ENCODE measurements around the gene AGO3. TPM values are rescaled to one million over a fixed set of nuclear protein-coding genes. Genes with fewer than 3 reads are reported as not detected.

AGO3 gene
- polyA plus RNA-seq, result 1 to 10 TPM; 2.6 to 3.2 TPM

DNA sequence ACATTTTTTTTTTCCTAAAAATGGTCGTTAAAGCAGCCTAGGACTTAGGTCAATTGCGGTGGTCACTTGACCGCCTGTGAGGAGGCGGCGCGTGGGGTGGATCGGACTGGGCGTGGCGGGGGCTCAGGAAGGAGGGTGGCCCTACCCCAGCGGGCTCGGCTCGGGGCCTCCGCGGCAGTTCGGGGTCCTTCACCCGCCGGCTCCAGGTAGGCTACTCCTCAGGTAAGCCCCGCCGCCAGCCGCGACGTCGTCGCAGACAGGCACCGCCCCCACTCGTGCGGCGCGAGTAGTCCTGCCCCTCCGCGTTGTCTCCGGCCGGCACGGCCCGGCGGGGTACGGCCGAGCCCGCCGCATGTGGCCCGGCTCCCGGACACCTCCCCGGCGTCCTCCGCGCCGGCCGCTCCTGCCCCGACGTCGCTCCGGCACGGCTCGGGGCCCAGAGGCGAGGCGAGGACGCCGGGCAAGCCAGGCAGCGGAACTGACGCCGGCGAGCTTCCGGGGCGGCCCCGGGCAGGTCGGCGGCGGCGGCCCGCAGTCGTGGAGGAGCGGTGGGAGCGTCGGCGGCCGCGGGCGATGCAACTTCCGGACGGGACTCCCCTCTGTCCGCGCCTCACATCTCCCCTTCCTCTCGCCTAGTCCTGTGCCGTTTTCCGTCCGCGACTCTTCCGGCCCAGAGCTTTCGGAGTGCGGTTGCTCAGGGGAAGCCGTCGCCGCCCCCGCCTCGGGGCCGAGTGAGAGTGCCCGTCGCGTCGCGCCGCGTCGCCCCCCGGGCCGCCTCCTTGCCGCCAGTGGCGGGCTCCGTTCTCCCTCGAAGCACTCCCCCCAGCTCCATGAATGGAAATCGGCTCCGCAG, at the start of gene AGO3:
Gene AGO3, plus strand, starts transcription at position 513 of the 853 bp plus-strand sequence. Its CDS starts 322 bp downstream, at position 835.
- Histone ChIP-seq H3K27me3 (ENCODE audit: control insufficient read depth in 1 of 2, insufficient read depth in 2 of 2, low read length in 2 of 2) (no peaks in the 10 kb centered on the region), H3K27ac (ENCODE audit: low read depth in 2 of 2, low read length in 1 of 2) (peak within 1 kb of the TSS; percentile 98 to 100), H3K4me1 (ENCODE audit: control insufficient read depth in 2 of 2, insufficient read depth in 2 of 2, low read length in 1 of 2) (no peaks in the 10 kb centered on the region), H3K9me3 (ENCODE audit: control insufficient read depth in 2 of 2, insufficient read depth in 1 of 2, low read depth in 1 of 2, low read length in 1 of 2) (no peaks in the 10 kb centered on the region), H3K36me3 (ENCODE audit: control insufficient read depth in 2 of 2, insufficient read depth in 2 of 2, low read length in 1 of 2) (no peaks in the 10 kb centered on the region), H3K4me3 (ENCODE audit: low read depth in 1 of 2, low read length in 2 of 2) (peak within 1 kb of the TSS; percentile 80 to 94)
- WGBS, 2 donors, result 0% methylated on average over 71 to 112 of the region's 112 CpGs

DNA sequence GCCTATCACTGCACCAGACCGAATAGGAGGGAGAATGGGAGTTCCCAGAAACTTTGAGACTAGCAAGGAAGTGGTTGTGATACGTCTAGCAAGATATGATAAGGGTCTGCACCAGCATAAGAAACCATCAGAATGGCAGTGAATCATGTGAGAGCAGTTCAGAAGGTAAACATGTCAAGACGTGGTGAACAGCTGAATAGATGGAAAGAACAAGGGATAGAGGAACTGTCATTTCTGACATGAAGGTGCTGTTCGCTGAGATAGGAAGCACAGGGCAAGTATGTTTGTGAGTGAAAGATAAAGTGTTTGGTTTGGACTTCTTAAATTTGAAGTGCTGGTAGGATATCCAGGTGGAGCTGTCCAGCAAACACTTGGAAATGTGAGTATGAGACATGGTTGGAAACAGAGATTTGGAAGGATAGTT, 49.0 kb upstream of the AGO3 start:
- Histone ChIP-seq H3K36me3 (ENCODE audit: control insufficient read depth in 2 of 2, insufficient read depth in 2 of 2, low read length in 1 of 2) (no peaks in the 10 kb centered on the region), H3K27ac (ENCODE audit: low read depth in 2 of 2, low read length in 1 of 2) (no peak overlapping the region), H3K27me3 (ENCODE audit: control insufficient read depth in 1 of 2, insufficient read depth in 2 of 2, low read length in 2 of 2) (no peaks in the 10 kb centered on the region), H3K9me3 (ENCODE audit: control insufficient read depth in 2 of 2, insufficient read depth in 1 of 2, low read depth in 1 of 2, low read length in 1 of 2) (no peaks in the 10 kb centered on the region), H3K4me1 (ENCODE audit: control insufficient read depth in 2 of 2, insufficient read depth in 2 of 2, low read length in 1 of 2) (peaks cover 3 to 4% of the 10 kb centered on the region in 2 donors), H3K4me3 (ENCODE audit: low read depth in 1 of 2, low read length in 2 of 2) (no peak overlapping the region)
- 39 to 49% methylated on average over 4 of the region's 4 CpGs for WGBS, 2 donors

DNA sequence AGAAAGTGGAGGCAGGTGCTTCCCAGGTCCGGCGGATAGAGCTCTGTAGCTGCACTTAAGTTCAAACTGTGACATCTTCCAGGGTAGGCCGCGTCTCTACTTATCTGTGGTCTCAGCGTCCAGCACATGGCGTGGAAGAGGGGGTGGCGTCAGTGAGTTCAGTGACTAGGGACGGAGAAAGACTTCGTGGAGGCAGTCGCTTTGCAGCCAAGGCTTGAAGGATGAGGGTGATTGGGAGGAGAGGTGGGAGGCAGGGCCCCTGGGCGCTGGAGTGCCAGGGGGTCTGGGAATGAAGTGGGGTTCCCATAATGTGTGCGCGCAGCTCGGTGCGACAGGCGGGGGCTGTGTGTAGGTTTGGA, 48.3 kb upstream of the AGO3 start:
- Histone ChIP-seq H3K27ac (ENCODE audit: low read depth in 2 of 2, low read length in 1 of 2) (peak overlapping the region in 1 of 2 donors; percentile 10), H3K9me3 (ENCODE audit: control insufficient read depth in 2 of 2, insufficient read depth in 1 of 2, low read depth in 1 of 2, low read length in 1 of 2) (no peaks in the 10 kb centered on the region), H3K36me3 (ENCODE audit: control insufficient read depth in 2 of 2, insufficient read depth in 2 of 2, low read length in 1 of 2) (no peaks in the 10 kb centered on the region), H3K4me1 (ENCODE audit: control insufficient read depth in 2 of 2, insufficient read depth in 2 of 2, low read length in 1 of 2) (peaks cover 3 to 4% of the 10 kb centered on the region in 2 donors), H3K27me3 (ENCODE audit: control insufficient read depth in 1 of 2, insufficient read depth in 2 of 2, low read length in 2 of 2) (no peaks in the 10 kb centered on the region), H3K4me3 (ENCODE audit: low read depth in 1 of 2, low read length in 2 of 2) (no peak overlapping the region)
- WGBS, 2 donors, result 55 to 58% methylated on average over 16 of the region's 16 CpGs

DNA sequence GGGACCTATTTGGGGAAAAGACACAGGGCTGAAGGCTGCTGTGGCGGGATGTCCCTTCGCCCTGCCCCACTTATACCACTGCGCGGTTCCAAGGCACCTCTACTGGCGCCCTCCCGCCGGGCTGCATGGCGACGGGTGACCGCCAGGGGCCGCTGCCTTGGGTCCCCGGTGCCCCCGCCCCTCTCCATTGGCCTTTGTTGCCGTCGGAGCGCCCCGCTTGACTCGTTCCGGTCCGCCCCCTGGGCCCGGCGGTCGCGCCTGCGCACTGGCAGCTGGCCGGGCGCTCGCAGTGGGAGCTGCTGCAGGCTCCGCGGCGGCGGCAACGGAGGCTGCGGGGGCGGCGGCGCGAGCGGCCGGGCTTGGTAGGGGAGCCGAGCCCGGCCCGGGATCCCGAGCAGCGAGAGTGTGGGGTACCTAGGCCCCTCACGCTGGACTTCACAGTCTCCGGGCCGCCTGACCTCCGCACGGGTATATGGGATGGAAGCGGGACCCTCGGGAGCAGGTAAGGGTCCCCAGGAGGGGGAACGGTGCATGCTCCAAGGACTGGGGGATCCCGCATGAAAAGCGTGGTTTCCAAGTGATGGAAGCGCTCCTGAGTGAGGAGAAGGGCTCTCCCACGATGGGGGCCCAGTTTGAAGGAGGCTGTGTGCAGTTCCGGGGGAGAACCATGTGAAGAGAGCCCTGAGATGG, 47.8 kb upstream of the AGO3 start, which contains the start of gene AGO1:
Gene AGO1, plus strand, starts transcription at position 265 of the 690 bp plus-strand sequence. Its CDS starts 213 bp downstream, at position 478.
- 1% methylated on average over 53 to 58 of the region's 58 CpGs for WGBS, 2 donors
- H3K4me1 ChIP-seq (ENCODE audit: control insufficient read depth in 2 of 2, insufficient read depth in 2 of 2, low read length in 1 of 2), result peaks cover 3 to 4% of the 10 kb centered on the region in 2 donors

DNA sequence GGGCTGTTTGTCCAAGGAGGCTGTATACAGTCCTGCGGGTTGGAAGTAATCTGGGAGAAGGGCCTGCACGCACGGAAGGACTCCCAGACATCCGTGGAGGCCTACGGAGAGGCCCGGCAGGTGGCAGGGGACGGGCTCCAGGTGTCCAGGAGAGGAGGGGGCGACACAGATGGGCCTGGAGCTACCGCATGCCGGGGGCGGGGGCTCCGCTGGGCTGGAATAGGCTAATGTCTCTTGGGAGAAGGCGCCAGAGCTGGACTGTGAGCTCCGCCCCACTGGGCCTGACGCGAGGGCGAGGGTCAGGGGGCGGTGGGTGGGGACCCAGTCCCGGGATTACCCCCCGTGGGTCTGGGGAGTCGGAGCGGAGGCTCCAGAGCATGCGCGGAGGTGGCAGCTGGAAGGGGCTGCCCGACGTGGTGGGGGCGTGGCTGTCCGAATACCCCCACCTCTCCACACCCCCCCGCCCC, 47.2 kb upstream of the AGO3 start:
- H3K27me3 ChIP-seq (ENCODE audit: control insufficient read depth in 1 of 2, insufficient read depth in 2 of 2, low read length in 2 of 2), result no peaks in the 10 kb centered on the region
- peak overlapping the region; percentile 33 to 82 for H3K27ac ChIP-seq (ENCODE audit: low read depth in 2 of 2, low read length in 1 of 2)
- no peaks in the 10 kb centered on the region for H3K9me3 ChIP-seq (ENCODE audit: control insufficient read depth in 2 of 2, insufficient read depth in 1 of 2, low read depth in 1 of 2, low read length in 1 of 2)
- 0 to 2% methylated on average over 27 to 29 of the region's 29 CpGs for WGBS, 2 donors
- peak overlapping the region; percentile 83 to 96 for H3K4me3 ChIP-seq (ENCODE audit: low read depth in 1 of 2, low read length in 2 of 2)
- no peaks in the 10 kb centered on the region for H3K36me3 ChIP-seq (ENCODE audit: control insufficient read depth in 2 of 2, insufficient read depth in 2 of 2, low read length in 1 of 2)
- H3K4me1 ChIP-seq (ENCODE audit: control insufficient read depth in 2 of 2, insufficient read depth in 2 of 2, low read length in 1 of 2), result peaks cover 3 to 4% of the 10 kb centered on the region in 2 donors

More for the DNA sequence above, 47.8 kb upstream of the AGO3 start, which contains the start of gene AGO1:
- Histone ChIP-seq H3K27ac (ENCODE audit: low read depth in 2 of 2, low read length in 1 of 2) (peak within 1 kb of the TSS; percentile 33 to 82), H3K9me3 (ENCODE audit: control insufficient read depth in 2 of 2, insufficient read depth in 1 of 2, low read depth in 1 of 2, low read length in 1 of 2) (no peaks in the 10 kb centered on the region), H3K36me3 (ENCODE audit: control insufficient read depth in 2 of 2, insufficient read depth in 2 of 2, low read length in 1 of 2) (no peaks in the 10 kb centered on the region), H3K4me3 (ENCODE audit: low read depth in 1 of 2, low read length in 2 of 2) (peak within 1 kb of the TSS; percentile 83 to 96), H3K27me3 (ENCODE audit: control insufficient read depth in 1 of 2, insufficient read depth in 2 of 2, low read length in 2 of 2) (no peaks in the 10 kb centered on the region)

DNA sequence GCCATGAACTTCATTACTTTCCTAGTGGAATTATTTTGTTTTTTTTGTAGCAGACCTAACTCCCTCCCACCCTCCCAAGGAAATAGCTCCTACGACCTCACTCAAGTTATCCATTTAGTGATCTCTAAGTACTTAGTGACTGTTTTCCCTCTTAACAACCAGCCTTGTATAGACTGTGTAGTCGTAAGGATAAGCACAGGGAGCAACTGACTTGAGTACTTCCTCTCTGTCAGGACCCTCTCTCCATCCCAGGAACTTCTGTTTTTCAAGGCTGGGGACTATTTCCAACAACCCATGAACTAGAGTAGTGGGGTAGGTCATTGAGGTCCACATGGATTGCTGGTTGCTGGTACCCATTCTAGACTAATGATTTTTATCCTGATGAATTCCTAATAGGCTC, 46.0 kb upstream of the AGO3 start:
- no peaks in the 10 kb centered on the region for H3K36me3 ChIP-seq (ENCODE audit: control insufficient read depth in 2 of 2, insufficient read depth in 2 of 2, low read length in 1 of 2)
- H3K27ac ChIP-seq (ENCODE audit: low read depth in 2 of 2, low read length in 1 of 2), result no peak overlapping the region
- H3K4me3 ChIP-seq (ENCODE audit: low read depth in 1 of 2, low read length in 2 of 2), result no peak overlapping the region
- no peaks in the 10 kb centered on the region for H3K9me3 ChIP-seq (ENCODE audit: control insufficient read depth in 2 of 2, insufficient read depth in 1 of 2, low read depth in 1 of 2, low read length in 1 of 2)
- peaks cover 3 to 4% of the 10 kb centered on the region in 2 donors for H3K4me1 ChIP-seq (ENCODE audit: control insufficient read depth in 2 of 2, insufficient read depth in 2 of 2, low read length in 1 of 2)
- H3K27me3 ChIP-seq (ENCODE audit: control insufficient read depth in 1 of 2, insufficient read depth in 2 of 2, low read length in 2 of 2), result no peaks in the 10 kb centered on the region
- 48 to 56% methylated on average over 2 of the region's 2 CpGs for WGBS, 2 donors

DNA sequence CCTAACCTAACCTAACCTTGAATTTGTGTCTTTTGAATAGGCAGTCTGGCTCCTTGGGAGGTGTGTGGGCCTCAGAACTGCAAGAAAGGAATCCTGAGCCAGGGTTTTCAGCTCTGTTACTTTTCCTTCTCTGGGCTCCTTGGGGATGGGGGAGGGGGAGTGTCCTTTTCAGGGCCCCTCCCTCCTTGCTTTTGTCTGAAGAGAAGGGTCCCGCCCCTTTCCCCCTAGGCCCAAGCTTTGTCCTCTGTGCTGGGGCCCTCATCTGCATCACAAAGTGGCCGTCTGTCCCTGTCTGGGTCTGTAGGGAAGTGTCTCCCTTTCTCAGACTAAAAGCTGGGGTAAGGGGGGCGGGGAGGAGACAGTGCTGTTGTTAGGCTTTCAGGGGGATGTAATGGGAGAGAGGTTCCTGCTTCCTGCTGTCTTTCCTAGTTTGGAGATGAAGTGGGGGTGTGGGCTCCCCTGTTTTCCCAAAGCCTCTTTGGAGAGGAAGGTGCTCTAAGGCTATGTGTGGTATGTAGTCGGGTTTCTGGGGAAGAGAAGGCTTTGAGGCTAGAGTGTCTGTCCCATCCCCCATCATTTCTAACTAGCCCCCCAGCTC, 44.8 kb upstream of the AGO3 start:
- no peak overlapping the region for H3K27ac ChIP-seq (ENCODE audit: low read depth in 2 of 2, low read length in 1 of 2)
- no peak overlapping the region for H3K4me3 ChIP-seq (ENCODE audit: low read depth in 1 of 2, low read length in 2 of 2)
- H3K4me1 ChIP-seq (ENCODE audit: control insufficient read depth in 2 of 2, insufficient read depth in 2 of 2, low read length in 1 of 2), result peaks cover 3 to 4% of the 10 kb centered on the region in 2 donors
- H3K9me3 ChIP-seq (ENCODE audit: control insufficient read depth in 2 of 2, insufficient read depth in 1 of 2, low read depth in 1 of 2, low read length in 1 of 2), result no peaks in the 10 kb centered on the region
- H3K27me3 ChIP-seq (ENCODE audit: control insufficient read depth in 1 of 2, insufficient read depth in 2 of 2, low read length in 2 of 2), result no peaks in the 10 kb centered on the region
- WGBS, 2 donors, result 54 to 62% methylated on average over 4 of the region's 4 CpGs
- no peaks in the 10 kb centered on the region for H3K36me3 ChIP-seq (ENCODE audit: control insufficient read depth in 2 of 2, insufficient read depth in 2 of 2, low read length in 1 of 2)

DNA sequence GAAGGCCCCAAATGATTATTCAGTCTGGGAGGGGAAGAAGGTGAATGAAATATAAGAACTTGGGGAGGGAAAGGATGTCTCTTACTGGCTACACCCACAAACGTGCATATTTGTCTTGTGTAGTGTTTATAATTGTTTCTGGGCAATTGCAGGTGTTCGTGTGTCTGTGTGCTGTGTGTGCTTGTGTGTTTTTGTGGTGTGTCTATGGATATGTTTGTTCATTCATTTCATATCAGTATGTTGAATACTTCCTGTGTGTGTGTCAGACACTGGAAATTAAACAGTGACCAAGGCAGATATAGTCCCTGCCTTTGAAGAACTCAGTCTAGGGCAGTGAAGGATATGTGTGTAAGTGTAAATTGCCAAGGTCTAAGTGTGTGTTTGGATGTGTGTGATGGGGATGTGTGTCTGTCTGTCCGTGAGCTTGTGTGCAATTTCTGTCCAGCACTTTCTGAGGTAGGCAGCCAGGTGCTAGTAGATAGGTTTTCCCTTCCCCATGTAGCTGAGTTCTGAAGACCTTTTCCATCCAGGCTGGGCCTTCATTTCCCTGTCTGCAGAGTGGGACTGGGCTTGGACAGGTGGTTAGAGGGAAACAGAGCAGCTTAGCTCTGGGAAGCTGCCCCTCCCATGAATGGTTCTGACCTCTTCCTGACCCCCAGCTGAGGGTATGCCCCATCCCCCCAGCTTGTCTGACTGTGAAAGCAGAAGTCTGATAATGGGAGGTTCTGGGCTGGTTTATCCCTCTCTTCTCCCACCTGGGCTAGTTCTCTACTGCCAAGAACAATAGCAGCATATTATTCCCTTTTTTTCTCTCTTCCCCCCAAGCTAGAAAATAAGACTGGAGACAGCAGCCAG, 44.1 kb upstream of the AGO3 start:
- peaks cover 3 to 4% of the 10 kb centered on the region in 2 donors for H3K4me1 ChIP-seq (ENCODE audit: control insufficient read depth in 2 of 2, insufficient read depth in 2 of 2, low read length in 1 of 2)

More for the DNA sequence above, 44.1 kb upstream of the AGO3 start:
- H3K9me3 ChIP-seq (ENCODE audit: control insufficient read depth in 2 of 2, insufficient read depth in 1 of 2, low read depth in 1 of 2, low read length in 1 of 2), result no peaks in the 10 kb centered on the region
- WGBS, 2 donors, result 33 to 45% methylated on average over 3 of the region's 3 CpGs
- H3K27me3 ChIP-seq (ENCODE audit: control insufficient read depth in 1 of 2, insufficient read depth in 2 of 2, low read length in 2 of 2), result no peaks in the 10 kb centered on the region
- no peak overlapping the region for H3K27ac ChIP-seq (ENCODE audit: low read depth in 2 of 2, low read length in 1 of 2)
- H3K36me3 ChIP-seq (ENCODE audit: control insufficient read depth in 2 of 2, insufficient read depth in 2 of 2, low read length in 1 of 2), result peaks cover 0 to 3% of the 10 kb centered on the region in 2 donors
- no peak overlapping the region for H3K4me3 ChIP-seq (ENCODE audit: low read depth in 1 of 2, low read length in 2 of 2)

Data from esophagus (tissue), 2 donors.